Dedifferentiated amniotic fluid mesenchymal stem cell (primary cell): ENCODE measurements around the gene LRRC17.

Experiments
- DNase-seq: peaks from one replicate; pipeline ENCODE4 v3.0.0-alpha.2; 2016; ENCODE audit errors: extremely low spot score

LRRC17 gene

DNA sequence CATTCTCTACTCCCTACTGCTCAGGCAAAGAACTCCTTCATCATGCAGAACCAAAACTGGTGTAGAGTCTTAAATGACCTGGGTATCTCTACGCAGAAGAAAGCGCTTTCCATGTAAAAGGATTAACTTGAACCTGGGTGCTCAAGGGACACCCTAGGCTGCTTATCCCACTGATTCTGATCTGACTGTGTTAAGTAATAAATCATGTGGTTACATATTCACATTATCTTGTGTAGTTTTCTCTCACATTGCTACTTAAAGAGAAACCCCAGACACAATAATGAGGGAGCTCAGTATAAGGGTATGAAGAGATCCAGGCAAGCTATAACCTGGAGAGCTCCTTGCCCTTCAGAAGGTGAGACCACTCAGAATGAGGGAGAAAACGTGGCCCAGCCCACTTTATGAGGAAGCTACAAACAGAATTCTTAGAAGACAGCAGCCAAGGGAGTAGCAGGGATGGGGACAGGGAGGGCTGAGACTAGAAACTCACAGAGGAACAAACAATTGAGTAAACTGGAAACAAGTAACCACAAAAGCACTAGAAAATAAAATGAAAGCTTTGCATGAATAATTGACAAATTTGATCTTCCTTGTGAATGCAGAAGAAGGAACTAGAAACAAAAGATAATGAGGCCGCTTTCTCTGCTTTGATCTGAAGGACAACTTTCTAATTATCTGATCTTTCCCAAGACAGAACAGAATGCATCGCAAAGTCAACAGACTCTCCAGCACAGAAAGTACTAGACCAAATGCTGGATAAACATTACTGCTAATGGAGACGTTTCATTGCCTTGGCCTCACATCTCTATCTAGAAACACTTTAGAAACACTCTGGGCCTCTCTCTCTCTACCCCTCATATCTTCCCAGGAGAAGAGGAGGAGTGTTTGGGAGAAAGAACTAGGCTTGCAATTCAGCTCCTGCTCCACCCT is 76.1 kb downstream of the LRRC17 start:
- DNase-seq: no peak

- DNase-seq: no peak
These were observed 77.8 kb downstream of the LRRC17 start for GRCh38 chr7:102990642-102991041.

DNA sequence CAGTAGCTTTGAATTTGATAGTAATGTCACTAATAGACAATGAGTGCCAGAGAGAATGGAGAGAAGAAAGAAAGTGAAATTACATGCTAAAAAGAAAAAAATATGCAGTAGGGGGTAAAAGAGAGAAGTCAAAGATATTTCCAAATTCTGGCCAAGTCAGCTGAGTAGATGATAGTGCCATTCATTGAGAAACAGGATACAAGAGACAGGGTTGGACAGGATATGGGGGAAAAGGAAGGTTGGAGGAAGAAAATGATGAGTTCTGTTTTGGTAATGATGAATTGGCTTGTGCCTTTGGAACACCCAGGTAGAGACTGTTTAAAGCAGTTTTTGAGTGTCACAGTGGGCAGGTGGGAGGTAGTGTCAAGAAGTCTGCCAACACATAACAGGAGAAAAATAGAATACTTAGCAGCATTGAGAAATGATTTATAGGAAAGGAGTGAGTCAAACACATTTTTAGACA is 78.3 kb downstream of the LRRC17 start:
- DNase-seq: no peak

- peak; percentile 74 for DNase-seq
These were observed 78.9 kb downstream of the LRRC17 start for GRCh38 chr7:102991540-102992214.

- no peak for DNase-seq
These were observed 79.7 kb downstream of the LRRC17 start for GRCh38 chr7:102992509-102992937.

DNA sequence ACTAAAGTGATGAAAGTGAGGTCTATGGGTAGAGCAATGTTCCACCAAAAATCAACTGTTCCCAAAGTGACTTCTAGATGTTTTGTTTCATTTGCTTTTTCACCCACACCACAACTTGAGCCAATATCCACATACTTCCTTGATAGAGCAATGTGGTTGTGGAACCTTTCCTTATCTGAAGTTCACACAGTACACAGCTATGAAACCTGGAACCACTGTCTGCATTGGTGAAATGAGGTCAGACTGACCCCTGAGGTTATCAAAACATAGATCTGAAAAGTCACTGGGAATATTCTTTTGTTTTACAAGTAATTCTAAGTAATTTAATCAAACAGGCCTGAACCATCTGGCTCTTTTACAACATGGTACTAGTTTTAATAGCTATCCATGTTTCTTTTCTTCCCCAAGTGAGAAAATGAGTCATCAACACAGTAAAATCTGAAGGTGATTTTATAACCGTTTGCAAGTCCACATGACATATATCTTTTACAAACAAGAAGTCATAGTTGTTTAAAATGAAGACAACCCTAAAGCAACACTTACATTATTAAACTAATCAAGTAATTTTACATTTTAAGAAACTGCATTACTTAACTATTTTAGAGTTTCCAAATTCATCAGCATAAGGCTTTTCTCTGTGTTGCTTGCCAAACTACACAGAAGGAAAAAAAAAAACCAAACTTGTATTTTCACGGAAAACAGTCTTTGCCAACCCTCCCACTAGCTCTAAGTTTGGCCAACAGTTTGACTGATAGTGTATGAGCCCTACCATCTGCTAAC is 80.3 kb downstream of the LRRC17 start:
- DNase-seq: peak; percentile 59

DNA sequence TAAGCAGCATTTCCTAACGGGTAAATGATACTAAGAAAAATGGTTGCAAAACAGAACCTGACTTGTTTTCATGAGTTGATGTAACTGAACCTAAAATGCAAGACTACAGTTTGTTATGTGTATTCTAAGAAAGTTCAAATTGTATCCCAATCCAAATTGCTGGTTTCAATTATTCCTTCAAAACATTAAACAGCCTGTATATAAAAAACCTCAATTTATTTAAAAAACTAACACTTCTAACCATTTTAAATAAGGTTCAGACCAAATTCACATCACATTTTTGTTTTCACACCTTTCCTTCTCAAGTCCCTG is 80.9 kb downstream of the LRRC17 start:
- DNase-seq: no peak

DNA sequence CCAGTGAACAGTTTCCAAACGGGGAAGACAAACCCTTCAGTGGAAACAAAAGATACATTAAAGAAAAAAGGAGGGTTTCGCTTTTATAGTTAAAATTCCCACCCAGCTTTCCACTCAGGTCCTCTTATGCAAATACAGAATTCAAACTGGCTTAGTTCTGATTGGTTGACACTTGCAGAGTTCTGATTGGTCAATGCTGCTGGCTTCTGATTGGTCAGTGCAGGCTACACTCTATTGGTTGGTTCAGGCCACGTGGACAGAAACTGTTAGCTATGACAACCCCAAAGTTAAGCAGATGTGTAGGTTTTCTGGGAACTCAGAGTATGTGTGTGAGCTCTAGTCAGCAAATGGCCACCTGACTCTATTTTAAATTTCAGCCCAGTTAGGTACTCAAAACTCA is 81.8 kb downstream of the LRRC17 start:
- no peak for DNase-seq
